ENCODE measurements around the gene INPP5D.

GRCh38 chr2:233186851-233187250, 126.7 kb downstream of the INPP5D start:
- TF ChIP-seq POLR2A (IDR thresholded peaks at IDR 0.05; ENCODE audit: low read length) (no peak), GATA1 (IDR thresholded peaks at IDR 0.05; ENCODE audit: low read depth, low read length) (no peak)

Measured in erythroblast (primary cell).